DMS 273 treated with DMSO at 0.1 percent for 48 hours (cell line): ENCODE results near the gene TNIK.

Source experiments
- DNase-seq: peaks from one replicate; lab custom pipeline; 2025; lab: John Stamatoyannopoulos, UW

The TNIK gene

DNA sequence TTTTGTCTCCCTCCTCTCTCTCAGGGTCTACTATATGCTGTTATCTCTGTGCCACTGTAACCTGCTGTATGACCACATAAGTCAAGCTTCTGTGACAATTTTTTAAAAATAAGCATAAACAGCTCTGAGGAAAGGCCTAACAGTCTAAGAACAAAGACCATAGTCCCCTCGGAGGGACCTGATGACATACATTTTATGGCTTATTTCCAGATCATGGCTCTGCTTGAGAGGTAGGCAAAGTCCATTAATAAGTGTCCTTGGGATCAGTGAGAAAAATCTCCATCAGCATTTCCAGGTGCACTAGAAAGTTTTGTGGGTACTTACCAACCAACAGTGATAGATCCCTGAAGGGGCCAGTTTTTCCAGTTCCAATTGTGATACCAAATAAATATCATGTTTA is 123.8 kb downstream of the TNIK start:
- no peak for DNase-seq

DNA sequence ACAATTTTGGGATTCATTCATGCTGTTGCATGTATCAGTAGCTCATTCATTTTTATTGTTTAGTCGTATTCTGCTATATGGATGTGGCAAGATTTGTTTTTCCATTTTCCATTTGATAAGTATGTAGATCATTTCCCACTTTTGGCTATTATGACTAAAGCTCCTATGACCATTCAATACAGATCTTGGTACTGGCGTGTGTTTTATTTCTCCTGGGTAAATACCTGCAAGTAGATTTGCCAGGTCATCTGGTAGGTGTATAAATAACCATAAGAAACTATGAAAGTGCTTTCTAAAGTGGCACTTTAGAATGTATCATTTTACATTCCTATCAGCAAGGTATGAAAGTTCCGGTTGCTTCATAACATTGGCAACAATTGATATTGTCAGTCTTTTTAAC is 124.6 kb downstream of the TNIK start:
- no peak for DNase-seq

- peak; percentile 87 for DNase-seq
Measured at GRCh38 chr3:171334465-171334811, 125.8 kb downstream of the TNIK start.

DNA sequence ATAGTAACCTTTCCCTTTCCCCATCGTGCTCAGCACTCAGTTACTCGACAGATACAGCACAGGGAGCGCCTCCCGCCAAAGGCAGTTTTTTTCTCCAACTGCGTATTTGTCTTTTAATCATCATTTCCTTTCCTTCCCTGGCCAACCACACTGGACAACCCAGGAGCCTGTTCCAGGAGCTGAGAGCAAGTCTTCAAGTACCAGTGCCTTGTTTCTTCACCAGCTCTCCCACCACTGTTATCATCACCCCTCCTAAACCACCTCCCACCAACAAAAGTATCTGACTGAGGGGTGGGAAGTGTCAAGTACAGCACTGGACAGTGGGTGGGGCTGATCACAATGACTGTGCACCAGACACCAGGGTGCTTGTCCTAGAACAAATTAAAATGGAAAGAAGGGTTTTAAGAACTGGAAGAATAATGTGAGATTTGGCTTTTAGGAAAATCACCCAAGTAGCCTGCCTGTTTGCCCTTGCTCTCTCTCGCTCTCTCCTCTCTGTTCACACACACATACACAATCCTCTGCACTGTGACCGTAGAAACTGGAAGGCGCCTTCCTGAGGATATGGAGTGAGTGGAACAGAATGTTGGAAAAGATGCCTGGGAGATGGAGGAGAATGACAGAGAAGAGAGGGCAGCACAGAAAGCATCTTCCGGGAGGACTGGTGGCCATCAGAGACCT is 126.3 kb downstream of the TNIK start:
- DNase-seq = no peak

DNA sequence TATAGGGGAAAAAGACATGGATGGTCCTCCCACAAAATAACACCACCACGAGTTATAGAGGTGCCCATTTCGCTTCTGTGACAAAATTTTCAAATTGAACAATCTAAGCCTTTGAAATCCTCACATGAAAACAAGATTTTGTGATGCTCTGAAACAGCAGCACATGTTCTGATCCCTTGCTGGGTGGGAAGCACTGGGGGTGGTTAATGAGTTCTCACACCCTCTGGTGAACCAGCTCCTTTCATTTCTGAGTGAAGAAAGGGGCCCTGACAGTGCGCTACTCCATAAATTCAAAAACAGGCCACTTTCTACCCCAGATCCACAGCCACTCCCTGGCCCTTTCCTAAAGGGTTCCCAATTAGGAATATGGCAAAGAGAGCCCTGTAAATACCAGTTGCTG is 129.3 kb downstream of the TNIK start:
- no peak for DNase-seq

DNA sequence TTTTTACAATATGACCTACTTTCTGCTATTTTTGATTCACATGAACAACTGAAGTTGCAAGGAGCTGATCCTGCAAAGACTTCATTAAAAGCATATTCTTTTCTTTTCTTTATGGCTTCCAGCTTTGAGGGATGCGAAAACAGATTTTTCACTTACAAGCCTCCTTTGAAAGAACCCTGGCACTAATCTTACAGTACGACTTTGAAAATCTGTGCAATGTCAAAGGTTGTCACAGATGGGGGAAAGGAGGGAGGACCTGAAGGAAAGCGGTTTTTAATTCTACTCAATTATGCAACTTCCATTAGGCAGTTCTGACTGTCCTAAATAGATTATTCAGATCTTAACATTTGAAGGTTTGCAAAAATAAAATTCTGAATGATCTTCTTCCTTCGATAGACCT is 130.5 kb downstream of the TNIK start:
- DNase-seq = no peak

DNA sequence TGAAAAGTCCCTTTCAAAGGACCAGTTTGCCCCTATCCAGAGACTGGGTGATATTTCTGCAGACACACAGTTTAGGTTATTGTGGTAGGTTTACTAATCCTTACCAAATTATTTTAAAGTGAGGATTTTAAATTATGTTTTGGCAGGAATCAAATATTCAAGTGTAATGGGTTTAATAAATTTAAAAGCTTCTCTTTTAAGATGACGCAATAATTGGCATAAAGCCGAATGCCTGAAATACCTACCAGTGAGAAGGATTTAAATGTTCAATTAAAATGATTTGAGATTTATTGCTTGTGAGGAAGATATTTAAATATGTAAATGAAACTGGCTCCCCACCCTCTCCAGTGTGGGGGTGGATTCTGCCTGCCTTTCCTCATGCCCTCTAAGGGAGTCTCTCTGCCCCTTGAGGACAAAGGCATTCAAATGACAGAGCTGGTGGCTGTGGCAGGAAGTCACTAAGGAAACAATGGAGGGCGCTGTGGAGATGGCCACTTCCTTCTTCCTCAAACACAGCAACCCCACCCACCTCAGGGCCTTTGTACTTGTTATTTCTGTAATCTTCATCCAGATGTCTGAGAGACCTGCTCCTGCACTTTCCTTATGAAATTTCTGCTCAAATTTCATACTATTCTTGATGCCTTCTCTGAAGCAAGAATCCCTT is 131.7 kb downstream of the TNIK start:
- peak; percentile 51 for DNase-seq

DNA sequence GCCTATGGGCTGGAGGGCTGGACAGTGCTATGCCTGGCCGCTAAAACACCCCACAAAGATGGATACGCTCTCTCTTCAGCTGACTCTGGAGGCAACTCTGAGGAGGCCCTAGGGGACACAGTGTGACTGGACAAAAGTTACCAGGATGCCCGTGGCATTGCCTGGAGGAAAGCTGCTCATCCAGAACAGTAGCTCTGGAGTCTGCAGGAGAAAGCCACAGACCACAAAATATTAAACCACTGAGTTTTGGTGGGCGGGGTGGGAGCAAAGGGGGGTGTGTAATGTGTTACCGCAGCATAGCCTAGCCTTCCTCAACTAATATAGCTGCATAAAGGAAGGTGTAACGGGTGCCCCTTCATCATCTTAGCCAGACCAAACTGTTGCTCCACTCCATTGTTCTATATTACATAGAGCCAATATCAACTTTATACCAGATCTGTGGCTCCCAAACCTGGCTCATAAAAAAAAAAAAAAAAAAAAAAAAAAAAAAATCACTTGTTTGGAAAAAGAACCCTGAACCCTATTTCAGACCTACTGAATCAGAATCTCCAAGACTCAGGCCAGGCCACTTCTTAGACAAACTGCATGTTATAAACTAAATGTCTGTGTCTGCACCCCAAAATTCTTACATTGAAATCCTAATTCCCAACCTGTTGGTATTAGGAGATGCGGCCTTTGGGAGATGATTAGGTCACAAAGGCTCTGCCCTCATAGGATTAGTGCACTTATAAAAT is 132.6 kb downstream of the TNIK start:
- DNase-seq = no peak

DNA sequence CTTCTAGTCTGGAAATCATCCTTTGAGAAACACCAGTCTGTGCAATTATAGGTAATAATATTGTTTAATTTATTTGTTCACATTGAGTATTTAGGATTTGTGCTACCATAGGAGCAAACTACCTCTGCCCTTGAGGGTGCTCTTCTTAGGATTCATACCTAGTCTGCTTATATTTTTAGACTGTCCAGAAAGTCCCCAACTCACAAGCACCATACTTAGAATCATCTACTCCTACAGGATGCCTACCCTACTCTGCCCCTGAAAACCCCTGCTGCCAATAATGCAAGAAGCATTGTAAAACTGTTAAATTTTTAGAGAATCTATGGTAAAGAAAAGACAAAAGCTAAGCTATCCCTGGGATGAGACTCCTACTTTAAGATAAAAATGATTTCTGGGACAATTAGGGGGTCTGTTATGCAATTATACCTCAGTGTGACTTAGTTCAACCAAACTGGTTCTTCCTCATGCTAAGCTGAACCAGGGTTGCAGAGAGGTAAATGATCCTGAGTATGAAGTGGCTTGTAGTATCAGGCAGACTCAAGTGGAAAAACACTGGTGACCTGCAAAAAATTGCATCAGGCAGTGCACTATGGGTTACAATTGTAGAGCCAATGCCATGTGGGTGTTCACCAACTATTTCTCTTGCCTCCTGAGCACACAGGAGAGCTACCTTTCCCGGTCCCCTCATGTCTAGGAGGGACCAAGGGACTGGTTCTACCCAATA is 133.3 kb downstream of the TNIK start:
- DNase-seq = no peak

DNA sequence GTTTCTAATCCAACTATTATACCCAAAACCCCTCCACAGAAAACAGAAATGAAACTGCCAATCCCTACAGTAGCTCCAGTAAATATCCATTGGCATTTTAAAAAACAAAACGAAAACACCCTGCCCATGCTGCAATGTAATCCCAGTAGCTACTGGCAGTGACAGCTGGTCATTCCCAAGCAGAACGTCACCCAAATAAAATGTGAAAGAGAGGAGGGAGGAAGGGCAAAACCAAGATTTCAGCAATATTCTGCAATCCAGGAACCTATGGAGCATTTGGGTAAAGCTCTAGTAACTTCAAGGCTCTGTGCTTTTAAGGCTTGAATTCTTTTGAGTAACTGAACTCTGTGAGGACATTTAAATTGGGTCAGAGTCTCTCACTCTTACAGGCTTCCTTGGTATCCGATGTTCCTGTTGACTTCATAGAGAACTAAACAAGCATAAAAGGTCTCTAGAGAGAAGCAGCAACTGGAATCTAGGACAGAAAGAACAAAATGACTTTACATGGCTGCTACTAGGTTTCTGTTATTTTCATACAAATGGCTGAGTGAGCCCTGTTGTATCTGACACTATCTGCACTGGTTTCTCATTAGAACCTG is 136.2 kb downstream of the TNIK start:
- DNase-seq = peak; percentile 71

- peak; percentile 87 for DNase-seq
Measured at GRCh38 chr3:171321559-171322360, 138.4 kb downstream of the TNIK start.

GRCh38 chr3:171320750-171321558 is 139.3 kb downstream of the TNIK start:
- peak; percentile 95 for DNase-seq

- no peak for DNase-seq
Measured at GRCh38 chr3:171317171-171317570, 143.0 kb downstream of the TNIK start.

DNA sequence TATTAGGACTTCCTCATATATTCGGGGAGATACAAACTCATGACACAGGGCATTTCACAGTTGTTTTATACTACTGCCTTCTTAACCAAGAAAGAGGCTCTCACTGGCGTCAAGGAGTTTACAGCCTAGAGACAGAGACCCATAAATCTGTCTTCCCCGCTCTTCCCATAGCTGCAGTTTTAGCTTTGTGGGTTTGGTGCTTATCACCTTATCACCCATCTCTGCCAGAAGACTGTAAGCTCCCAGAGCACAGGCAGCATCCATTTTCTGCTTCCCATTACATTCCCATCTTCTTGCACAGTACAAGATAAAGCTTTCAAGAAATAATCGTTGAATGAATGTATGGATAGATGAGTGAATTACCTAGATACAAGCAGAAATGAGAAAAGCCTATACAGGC is 144.3 kb downstream of the TNIK start:
- no peak for DNase-seq

DNA sequence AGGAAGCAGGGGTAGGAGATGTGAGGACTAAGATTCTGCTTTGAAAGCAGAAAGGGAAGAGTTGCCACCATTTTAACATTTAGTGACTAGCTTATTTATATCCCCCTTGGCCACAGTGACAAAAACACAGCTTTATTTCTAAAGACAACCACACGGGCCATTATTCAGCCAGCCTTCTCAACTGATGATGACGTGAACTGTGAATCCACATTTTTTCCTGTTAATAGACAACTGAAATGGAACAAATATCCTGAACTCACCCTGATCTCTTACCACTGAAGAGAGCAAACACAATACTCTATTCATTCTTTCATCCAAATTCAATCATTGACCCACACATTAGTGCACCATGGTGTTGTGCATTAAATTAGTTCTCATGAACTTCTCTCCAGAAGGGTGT is 145.1 kb downstream of the TNIK start:
- no peak for DNase-seq

DNA sequence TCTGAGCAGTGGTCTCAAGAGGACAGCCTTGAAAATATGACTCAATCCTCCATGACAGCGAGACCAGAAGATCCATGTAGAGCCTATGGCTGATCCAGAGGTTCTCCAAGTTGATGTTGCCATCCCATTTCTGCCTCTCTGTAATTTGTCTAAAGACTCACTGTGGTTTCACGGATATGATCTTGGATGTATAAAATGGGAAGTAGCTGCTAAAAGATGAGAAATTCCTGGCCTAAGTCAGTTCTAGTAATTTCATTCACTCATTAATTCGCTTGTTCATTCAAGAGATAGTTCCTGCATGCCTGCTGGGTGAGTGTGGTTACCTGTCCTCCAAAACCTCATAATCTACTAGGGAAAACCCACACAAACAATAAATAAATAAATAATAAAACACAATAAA is 145.9 kb downstream of the TNIK start:
- DNase-seq = no peak

- no peak for DNase-seq
Measured at GRCh38 chr3:171313702-171314101, 146.5 kb downstream of the TNIK start.

GRCh38 chr3:171312741-171313140 is 147.5 kb downstream of the TNIK start:
- DNase-seq = no peak

GRCh38 chr3:171311784-171312183 is 148.4 kb downstream of the TNIK start:
- DNase-seq = no peak

DNA sequence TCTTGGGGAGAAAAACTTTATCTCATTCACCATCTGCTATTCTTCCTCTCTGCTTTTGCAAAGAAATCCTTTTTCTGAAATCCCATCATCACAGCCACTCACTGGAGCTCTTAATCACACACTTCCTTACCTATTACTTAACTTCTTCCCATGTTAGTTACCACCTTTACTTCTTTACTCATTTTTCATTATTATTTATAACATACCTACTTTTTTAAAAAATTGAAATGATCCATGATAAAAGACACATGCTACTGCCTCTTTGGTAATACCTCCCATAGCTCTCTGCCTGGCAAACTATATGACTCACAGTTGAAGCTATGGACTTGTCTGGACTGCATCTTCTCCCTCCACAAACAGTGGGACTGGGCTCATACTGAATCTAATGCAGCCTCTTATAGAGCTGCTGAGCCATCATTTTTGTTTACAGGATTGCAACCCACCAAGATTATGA is 150.3 kb downstream of the TNIK start:
- DNase-seq = peak; percentile 70
